HG03520 (cell line): ENCODE measurements around the gene NTRK3.

Experiments used
- ATAC-seq: cut with Tn5 transposase; IDR thresholded peaks from one replicate; pipeline ENCODE4 v1.9.1; 2021; ENCODE audit warnings: mild to moderate bottlenecking, moderate library complexity; ENCODE audit not compliant: unreplicated experiment

Gene NTRK3

DNA sequence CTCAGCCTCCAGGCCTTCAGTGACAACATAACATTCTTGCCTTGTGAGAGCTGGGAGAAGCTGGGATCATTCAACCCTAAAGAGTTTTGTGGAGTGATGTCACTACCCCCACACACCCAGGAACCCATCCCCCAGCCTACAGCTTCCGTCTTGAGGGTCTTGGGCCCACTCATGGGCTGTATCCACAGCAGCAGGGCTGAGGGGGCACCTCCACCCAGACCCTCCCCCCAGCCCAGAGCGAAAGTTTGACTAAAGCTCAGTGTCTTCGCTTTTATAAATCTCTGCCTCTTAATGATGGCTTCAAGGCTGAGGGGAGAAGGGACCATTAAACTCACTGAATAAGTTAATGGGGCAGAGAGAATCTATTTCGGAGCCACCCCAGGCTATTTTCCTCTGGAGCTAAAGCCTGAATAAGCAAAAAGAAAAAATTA, 23.8 kb downstream of the NTRK3 start:
- ATAC-seq = no peak

- no peak for ATAC-seq
Observed at GRCh38 chr15:88231909-88232644, 24.5 kb downstream of the NTRK3 start.

DNA sequence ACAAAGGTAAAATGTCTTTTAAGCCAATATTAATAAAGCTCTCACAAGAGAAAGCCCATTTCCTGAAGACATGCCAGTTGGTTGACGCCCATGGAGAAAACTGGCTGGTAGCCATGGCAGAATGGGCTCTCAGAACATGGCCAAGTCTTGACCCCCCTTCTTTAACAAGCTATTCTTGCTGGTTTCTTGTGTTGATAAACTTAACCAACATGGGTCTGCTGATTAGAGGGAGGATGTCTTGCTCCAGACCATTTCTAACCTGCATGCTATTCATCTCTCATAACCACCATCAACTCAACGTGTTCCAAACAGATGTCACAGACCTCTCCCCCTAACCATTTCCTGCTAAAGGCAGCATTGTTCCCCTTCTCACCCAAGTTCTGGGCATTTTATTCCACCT, 25.7 kb downstream of the NTRK3 start:
- ATAC-seq = no peak

GRCh38 chr15:88225461-88225860, 31.1 kb downstream of the NTRK3 start:
- ATAC-seq = no peak

- ATAC-seq = no peak
Observed at GRCh38 chr15:88223084-88223483, 33.5 kb downstream of the NTRK3 start.

DNA sequence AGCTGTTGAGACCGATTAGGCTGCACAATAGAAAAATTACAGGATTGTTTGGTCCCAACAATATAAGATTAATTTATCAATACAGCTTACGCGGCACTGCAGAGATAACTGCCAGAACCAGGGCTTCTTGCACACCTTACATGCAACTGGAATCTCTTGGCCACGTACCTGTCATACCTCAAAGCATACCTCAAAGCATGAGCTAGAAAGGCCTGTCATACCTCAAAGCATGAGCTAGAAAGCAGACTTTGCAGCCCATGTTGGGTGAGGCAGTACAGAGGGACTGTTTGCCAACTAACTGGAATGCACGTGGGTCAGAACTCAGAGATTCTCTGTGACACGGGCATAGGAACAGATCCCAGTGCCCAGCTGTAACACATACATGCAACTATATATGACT, 34.7 kb downstream of the NTRK3 start:
- no peak for ATAC-seq

- no peak for ATAC-seq
Observed at GRCh38 chr15:88220443-88221335, 35.9 kb downstream of the NTRK3 start.

DNA sequence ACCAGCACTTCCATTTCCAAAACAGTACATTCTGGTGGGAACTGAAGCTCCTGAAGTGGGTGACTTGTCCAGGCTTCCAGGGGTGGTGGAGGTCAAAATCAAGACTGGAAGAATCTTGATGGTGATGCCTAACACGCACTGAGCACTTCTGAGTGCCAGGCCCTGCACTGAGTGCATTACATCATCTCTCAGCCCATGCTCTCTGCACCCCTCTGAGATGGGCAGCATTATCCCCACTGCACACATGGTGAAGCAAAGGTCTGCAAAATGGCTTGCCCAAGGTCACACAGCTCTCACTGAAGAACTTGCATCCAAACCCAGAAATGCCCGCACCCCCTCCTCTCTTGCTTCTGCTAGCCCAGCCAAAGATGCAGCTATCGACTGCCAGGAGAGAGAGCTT, 36.9 kb downstream of the NTRK3 start:
- ATAC-seq = no peak

GRCh38 chr15:88218557-88219221, 37.9 kb downstream of the NTRK3 start:
- ATAC-seq = no peak

DNA sequence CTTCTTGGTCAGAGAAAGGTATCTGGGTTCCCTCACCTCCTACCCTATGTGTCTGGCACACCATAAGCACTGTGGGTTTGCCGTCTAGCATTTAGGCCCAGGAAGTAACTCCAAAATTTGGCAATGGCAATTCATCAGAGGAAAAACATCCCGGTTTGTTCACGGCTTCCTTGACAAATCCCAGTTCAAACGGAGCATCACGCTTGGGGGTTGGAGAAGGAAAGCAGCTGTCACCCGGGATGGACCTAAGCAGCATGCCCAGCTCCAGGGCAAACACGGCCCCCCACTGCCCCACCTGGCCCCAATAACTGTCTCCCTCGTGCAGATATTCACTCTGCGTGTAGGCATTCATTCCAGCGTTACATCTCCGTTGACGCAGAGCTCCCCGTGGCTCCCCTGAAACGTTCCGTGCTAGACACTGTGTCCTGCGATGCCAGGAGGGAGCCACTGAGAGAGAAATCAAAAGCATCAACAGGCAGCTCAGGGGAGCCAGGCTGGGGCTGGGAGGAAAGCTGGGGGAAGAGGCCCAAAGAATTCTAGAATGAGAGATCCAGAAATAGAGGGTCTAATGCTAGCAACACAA, 41.4 kb downstream of the NTRK3 start:
- ATAC-seq = no peak

GRCh38 chr15:88209111-88209510, 47.4 kb downstream of the NTRK3 start:
- ATAC-seq = no peak

DNA sequence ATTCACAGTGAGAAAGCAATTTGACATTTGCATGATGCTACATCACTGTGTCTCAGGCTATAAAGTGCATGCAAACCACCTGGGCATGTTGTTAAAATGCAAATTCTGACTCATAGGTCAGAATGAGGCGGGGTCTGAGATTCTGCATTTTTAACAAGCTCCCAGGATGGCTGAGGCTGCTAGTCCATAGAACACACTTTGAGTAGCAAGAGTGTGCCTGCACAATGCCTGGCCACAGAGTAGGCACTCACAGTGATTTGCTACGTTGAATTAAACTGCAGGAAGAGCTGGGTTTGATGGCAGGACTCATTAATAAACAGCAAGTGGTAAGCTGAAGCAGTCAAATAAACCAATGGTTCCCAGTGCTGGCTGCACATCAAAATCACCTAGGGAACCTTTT, 48.1 kb downstream of the NTRK3 start:
- ATAC-seq = no peak

GRCh38 chr15:88207565-88207964, 49.0 kb downstream of the NTRK3 start:
- no peak for ATAC-seq

DNA sequence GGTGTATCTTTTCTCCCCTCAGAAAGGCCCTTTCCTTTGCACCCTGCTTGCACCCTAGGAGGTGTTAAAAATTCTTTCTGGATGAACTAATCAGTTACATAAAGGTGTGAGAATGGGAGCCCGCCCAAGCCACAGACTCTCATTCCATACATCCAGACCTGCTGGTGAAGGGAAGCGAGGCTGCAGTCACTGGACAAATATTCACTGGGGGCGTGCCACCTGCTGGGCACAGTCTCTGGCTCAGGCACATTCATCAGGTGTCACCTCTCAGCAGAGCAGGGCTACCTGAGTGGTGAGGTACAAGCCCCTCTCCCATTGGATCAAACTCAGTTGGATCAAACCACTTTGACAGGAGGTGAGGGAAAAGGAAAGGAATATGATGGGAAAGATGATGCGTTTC, 52.0 kb downstream of the NTRK3 start:
- no peak for ATAC-seq

DNA sequence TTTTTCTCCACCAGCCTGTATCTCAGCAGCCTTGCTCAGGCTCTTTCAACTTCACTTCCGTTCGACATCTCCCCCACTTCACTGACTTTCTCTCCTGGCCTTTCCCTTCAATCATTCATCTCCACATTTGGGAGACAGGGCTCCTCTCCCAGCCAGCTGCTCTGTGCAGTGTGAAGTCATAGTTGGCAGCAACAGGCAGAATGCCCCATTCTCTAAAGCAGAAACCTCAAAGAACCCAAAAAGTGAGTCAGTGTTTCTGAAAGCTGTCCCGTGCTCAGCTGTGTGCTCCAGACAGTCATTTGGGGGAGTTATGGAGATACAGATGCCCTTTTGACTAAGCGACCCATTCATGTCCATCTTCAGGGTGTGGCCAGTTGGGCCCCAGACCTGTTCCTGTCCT, 54.3 kb downstream of the NTRK3 start:
- no peak for ATAC-seq

DNA sequence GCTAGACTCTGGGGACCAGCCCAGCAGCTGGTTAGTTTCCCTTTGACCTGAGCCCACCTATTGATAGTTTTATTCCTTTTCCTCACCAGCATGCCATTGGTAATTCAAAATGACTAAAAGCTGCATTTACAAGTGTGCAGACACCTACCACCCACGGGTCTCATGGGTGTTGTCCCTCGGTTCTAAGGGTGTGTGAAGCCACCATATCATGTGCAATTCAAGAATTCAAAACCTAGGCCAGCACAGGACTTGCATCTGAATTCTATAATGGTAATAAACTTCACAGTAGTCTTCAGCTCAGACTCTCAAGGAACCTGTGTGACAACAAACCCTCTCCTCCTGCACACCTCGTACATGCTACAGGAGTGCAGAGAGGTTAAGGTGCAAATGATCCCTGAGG, 55.3 kb downstream of the NTRK3 start:
- no peak for ATAC-seq

- ATAC-seq = no peak
Observed at GRCh38 chr15:88196961-88197360, 59.6 kb downstream of the NTRK3 start.

- no peak for ATAC-seq
Observed at GRCh38 chr15:88194162-88194561, 62.4 kb downstream of the NTRK3 start.

GRCh38 chr15:88193415-88193814, 63.1 kb downstream of the NTRK3 start:
- ATAC-seq = no peak

- no peak for ATAC-seq
Observed at GRCh38 chr15:88191812-88192165, 64.8 kb downstream of the NTRK3 start.

DNA sequence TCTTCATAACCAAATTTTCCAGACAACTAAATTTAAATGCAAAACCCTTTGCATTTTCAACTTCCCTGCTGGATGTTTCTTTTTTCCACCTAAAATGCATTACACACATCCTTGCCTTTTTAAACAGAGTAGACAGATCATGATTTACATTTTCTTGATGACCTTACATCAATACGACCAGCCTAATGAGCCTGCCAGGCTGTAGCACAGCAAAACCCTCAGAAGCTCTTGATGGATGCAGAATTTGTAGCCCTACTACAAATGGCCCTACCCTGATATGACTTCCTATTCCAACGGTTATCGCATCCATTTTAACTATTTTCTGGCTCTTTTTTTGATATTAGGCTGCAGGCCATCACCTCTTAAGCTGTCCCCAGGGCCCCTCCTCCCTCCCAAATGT, 66.3 kb downstream of the NTRK3 start:
- no peak for ATAC-seq
